Measurements from ENCODE around the gene RNF144B.

DNA sequence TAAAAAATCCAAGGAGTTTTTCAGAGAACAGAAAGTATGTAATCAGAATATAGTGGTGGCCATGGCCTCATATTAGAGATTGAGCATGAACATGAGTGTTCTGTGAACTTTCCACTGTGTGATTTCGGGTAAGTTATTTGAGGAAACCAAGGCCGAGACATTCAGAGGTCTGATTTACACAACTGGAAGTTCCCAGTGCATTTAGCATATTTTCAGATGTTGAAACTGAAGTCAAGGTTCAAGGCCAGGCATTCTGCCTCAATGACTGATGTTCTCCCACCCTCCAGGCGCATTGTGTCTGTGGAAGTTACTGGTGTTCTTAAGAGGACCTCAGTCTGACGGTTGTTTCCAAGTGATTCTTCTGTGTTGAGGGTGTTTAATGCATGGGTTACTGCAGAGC is 26.2 kb downstream of the RNF144B start:
- TF ChIP-seq POLR2AphosphoS5 (IDR thresholded peaks at IDR 0.05; ENCODE audit: low read depth, low read length): no peak
- no peak for TF ChIP-seq POLR2A (IDR thresholded peaks at IDR 0.05; ENCODE audit: low read depth, low read length)
- no peak for TF ChIP-seq SPI1 (IDR thresholded peaks at IDR 0.05; ENCODE audit: low read depth, low read length)
- TF ChIP-seq PAX5 (IDR thresholded peaks at IDR 0.05; ENCODE audit: insufficient read depth, low read length, severe bottlenecking): no peak
- no peak for TF ChIP-seq POU2F2 (IDR thresholded peaks at IDR 0.05; ENCODE audit: low read depth, low read length)

All from GM12891 (cell line).